ENCODE measurements around the gene SAMD4B.

The SAMD4B gene

GRCh38 chr19:39321832-39322176 is 20.4 kb upstream of the SAMD4B start:
- no peak for TF ChIP-seq CTCF (IDR thresholded peaks at IDR 0.05)
- Mint-ChIP-seq H3K27ac (no peak overlapping the region), H3K36me3 (ENCODE audit: low read depth) (no peaks in the 10 kb centered on the region), H3K27me3 (ENCODE audit: low read depth, poor library complexity) (peaks cover 56% of the 10 kb centered on the region), H3K4me1 (peaks cover 17% of the 10 kb centered on the region), H3K4me3 (peak overlapping the region; percentile 82), H3K9me3 (no peaks in the 10 kb centered on the region)
- DNase-seq, result no peak

GRCh38 chr19:39324242-39324842 is 17.9 kb upstream of the SAMD4B start:
- no peak for DNase-seq
- no peaks in the 10 kb centered on the region for H3K9me3 Mint-ChIP-seq
- peaks cover 52% of the 10 kb centered on the region for H3K27me3 Mint-ChIP-seq (ENCODE audit: low read depth, poor library complexity)
- H3K4me3 Mint-ChIP-seq, result no peak overlapping the region
- H3K36me3 Mint-ChIP-seq (ENCODE audit: low read depth), result no peaks in the 10 kb centered on the region
- H3K4me1 Mint-ChIP-seq, result peaks cover 25% of the 10 kb centered on the region
- no peak for TF ChIP-seq CTCF (IDR thresholded peaks at IDR 0.05)
- H3K27ac Mint-ChIP-seq, result no peak overlapping the region

- Mint-ChIP-seq H3K9me3 (no peaks in the 10 kb centered on the region), H3K36me3 (ENCODE audit: low read depth) (no peaks in the 10 kb centered on the region), H3K4me3 (no peak overlapping the region), H3K4me1 (peaks cover 15% of the 10 kb centered on the region), H3K27ac (peak overlapping the region; percentile 61), H3K27me3 (ENCODE audit: low read depth, poor library complexity) (peaks cover 59% of the 10 kb centered on the region)
- DNase-seq, result no peak
- TF ChIP-seq CTCF (IDR thresholded peaks at IDR 0.05), result no peak
Measured at GRCh38 chr19:39325778-39326665, 16.2 kb upstream of the SAMD4B start.

GRCh38 chr19:39327363-39328045 is 14.7 kb upstream of the SAMD4B start:
- H3K27ac Mint-ChIP-seq, result no peak overlapping the region
- H3K4me1 Mint-ChIP-seq, result peaks cover 15% of the 10 kb centered on the region
- H3K9me3 Mint-ChIP-seq, result no peaks in the 10 kb centered on the region
- H3K4me3 Mint-ChIP-seq, result no peak overlapping the region
- no peak for DNase-seq
- TF ChIP-seq CTCF (IDR thresholded peaks at IDR 0.05), result no peak
- H3K36me3 Mint-ChIP-seq (ENCODE audit: low read depth), result no peaks in the 10 kb centered on the region
- H3K27me3 Mint-ChIP-seq (ENCODE audit: low read depth, poor library complexity), result peaks cover 46% of the 10 kb centered on the region

GRCh38 chr19:39328046-39328705 is 14.0 kb upstream of the SAMD4B start:
- peaks cover 15% of the 10 kb centered on the region for H3K4me1 Mint-ChIP-seq
- H3K27ac Mint-ChIP-seq, result no peak overlapping the region
- H3K9me3 Mint-ChIP-seq, result no peaks in the 10 kb centered on the region
- no peak overlapping the region for H3K4me3 Mint-ChIP-seq
- H3K36me3 Mint-ChIP-seq (ENCODE audit: low read depth), result no peaks in the 10 kb centered on the region
- peak; percentile 94 for DNase-seq
- TF ChIP-seq CTCF (IDR thresholded peaks at IDR 0.05), result peak; percentile 95
- H3K27me3 Mint-ChIP-seq (ENCODE audit: low read depth, poor library complexity), result peaks cover 42% of the 10 kb centered on the region

Measured in nephron progenitor cell (in vitro differentiated cells).